GM10847 (cell line): ENCODE measurements around the gene TACC2.

Source experiments
- POLR2A ChIP-seq: IDR thresholded peaks from 2 replicates; pipeline ENCODE4 v1.6.1; 2011; ENCODE audit not compliant: insufficient read length; ENCODE audit errors: extremely low read depth

TACC2 gene

DNA sequence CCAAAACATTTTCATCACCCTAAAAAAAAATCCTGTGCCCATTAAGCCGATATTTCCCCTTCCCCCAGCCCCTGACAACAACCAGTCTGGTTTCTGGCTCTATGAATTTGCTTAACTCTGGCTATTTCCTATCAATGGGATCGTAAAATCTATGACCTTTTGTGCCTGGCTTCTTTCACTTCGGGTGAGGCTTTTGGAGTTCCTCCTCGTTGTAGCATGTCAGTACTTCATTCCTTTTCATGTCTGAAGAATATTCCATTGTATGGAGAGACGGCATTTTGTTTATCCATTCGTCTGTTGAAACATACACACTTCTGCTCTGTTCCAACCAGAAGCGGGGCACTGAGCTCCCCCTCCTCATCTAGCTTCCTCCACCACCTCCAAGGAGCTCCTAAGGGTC, 29.5 kb downstream of the TACC2 start:
- TF ChIP-seq POLR2A, result no peak

DNA sequence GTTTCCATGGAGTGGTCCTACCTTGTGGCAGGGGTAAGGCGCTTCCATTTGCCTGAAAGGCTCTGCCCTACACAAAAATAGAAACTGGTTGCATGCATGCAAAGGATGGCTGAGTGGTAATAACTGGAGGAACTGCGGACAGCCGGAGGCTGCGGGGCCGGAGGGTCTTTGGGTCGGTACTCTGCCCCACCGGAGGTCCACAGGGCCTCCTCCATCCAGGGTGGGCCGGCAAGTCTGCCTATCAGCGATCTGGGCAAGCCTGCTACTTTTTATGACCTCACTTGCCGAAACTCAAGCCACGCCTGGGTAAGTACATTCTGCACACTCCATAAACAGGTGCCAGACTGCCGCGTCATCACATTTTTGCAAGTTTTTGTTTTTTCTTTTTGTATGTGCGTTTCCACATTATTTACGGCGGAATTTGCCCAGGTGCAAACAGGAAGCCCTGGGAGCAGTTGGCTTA, 30.0 kb downstream of the TACC2 start:
- no peak for TF ChIP-seq POLR2A

DNA sequence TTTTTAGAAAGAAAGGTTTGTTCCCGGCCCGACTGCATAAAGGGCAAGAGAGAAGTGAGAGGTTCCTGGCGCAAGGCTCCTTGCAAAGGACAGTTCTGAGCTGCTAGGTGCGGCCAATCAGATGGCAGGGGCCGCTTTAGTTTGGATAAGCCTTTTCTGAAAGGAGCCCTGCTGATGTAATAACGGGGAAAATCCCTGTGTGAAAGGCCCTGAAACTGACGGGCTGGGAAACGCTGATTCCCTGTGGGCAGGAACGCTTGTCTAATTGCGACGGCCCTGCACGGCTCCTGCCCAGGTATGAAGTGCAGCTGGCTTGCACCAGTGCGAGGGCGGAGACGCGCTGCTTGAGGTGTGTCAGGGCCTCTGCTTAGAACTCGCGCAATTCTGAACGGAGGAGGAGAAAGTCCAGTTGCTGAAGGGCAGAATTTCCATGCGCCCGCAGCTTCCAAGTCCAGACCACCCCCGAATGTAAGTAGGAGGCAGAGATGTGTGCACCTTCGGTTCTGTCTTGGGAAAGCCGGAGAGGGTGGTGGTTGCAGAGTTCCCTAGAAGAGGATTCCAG, 30.5 kb downstream of the TACC2 start:
- no peak for TF ChIP-seq POLR2A

DNA sequence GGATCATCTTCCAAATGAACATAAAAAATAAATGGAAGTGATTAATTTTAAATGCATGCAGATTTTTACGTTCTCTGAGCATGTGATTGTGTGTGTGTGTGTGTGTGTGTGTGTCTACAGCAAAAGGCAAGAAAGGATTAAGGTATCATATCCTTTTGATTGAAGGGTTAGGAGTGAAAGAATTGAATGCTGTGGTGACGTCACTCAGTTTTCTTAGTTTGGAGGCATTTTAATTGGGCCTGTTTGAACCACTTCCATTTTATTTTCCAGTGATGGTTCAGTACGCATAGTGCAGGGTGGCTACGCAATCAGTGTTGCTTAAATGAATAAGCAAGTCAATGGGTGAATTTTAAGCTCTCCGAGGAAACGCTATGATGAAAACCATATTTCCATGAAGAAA, 31.3 kb downstream of the TACC2 start:
- no peak for TF ChIP-seq POLR2A

DNA sequence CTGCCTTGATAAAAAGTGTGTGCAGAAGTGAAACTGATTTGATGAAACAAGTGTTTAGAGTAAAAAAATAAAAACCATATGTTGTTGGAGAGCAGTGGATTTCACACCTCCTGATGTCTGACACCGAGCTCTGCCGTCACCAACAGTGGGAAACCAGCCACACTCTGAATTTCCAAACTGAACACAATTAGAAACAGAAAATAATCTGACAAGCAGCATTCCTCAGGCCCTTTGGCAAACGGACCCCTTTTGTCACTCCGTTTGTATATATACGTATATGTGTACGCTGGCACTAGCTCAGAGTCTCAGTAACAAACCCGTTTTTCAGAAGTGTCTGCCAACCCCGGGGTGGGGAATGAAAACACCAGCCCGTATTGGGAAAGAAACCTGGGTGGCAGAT, 32.4 kb downstream of the TACC2 start:
- TF ChIP-seq POLR2A, result no peak

DNA sequence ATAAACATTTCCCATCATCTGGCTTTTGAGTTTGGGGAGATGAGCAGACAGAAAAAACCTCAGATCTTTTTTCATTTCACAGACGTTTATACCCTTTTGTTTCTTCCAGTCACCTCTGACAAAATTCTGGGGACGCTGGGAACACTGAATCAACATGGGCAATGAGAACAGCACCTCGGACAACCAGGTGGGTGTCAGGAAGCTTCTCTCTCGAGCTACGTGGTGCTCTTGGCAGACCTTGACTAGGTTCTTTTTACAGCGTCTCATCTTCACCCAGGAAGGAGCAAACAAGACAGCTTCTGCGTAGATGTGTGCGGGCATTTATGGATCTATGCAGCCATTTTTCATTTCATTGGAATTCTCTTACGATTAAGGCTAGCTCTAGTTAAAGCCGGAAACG, 32.9 kb downstream of the TACC2 start:
- TF ChIP-seq POLR2A, result no peak

DNA sequence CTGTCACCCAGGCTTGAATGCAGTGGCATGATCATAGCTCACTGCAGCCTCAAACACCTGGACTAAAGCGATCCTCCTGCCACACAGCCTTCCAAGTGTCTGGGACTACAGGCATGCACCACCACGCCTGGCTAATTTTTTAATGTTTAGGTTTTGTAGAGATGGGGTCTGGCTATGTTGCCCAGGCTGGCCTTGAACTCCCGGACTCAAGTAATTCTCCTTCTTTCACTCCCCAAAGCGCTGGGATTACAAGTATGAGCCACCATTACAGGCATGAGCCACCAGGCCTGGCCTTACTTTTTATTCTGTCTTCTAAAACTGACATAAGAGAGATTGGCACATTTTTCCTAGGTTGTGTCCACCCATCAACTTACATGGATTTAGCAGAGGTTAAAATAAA, 33.3 kb downstream of the TACC2 start:
- no peak for TF ChIP-seq POLR2A

DNA sequence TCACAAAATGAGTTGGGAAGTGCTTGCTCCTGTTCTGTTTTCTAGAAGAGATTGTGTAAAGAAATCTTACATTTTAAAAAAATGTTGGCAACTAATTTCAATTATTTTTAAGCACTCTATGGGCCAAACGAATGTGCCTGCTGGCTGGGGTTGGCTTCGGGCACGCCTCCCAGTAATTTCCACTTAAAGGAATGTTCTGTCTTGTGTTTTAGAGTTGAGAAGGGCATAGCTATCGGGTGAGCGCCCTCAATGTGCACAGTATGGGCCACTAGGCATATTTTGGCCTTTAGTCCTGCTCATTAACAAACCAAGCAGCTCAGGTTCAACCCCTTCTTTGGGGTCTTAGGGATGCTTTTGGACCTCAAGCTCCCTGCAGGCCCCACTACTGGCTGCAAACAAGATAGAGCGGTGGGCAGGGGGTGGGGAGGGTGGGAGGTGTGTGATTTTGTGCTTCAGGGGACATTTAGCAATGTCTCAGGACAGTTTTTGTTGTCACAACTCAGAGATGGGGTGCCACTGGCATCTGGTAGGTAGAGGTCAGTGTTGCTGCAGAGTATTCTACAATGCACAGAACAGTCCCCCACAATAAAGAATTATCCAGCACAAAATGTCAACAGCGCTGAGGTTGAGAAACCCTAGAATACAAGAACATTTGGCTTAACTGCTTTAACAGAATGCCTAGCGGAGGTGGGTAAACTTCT, 40.7 kb downstream of the TACC2 start:
- no peak for TF ChIP-seq POLR2A

DNA sequence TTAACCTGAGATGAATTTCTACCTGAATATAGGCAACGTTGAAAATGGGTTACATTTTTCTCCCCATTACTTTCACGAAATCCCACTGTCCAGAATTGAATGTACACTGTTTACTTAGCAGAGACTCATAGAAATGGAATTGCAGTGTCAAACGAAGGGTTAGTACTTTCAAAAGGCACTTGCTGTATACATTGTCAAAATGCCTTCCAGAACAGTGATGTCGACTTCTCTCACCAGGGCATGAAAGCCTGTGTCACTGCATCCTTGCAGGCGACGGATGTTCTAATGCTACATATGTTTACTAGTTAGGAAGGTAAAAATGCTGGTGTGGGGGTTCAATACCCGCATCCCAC, 41.2 kb downstream of the TACC2 start:
- no peak for TF ChIP-seq POLR2A

DNA sequence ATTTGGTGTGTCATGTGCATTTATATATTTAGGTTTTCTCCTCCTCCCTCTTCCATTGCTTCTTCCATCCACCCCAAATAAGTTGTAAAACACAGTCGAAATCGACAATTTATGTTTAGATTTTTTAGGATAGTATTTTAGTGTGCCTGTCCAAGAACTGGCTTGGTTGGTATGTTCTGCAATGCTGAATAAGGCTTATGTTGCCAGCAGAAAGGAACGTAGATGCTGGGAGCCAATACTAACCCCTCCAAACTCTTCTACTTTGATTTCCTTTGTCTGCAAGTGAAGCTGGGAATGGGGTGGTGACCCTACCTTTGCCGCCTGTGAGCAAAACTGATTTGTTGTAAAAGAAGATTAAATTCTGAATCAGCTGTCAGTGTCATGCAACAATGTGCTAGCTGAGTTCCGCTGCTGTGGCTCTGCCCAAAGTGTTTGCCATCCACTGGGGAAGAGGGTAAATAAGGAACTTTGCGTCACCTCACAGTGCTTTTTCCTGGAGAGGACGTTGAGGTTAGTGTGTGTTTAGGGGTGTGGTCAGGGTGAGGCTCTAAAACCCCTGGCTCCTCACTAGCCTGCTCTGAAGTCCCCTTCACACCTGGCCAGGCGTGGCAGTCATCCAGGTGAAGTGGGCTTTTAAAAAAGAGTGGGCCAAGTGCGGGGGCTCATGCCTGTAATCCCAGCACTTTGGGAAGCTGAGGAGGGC, 44.4 kb downstream of the TACC2 start:
- no peak for TF ChIP-seq POLR2A

DNA sequence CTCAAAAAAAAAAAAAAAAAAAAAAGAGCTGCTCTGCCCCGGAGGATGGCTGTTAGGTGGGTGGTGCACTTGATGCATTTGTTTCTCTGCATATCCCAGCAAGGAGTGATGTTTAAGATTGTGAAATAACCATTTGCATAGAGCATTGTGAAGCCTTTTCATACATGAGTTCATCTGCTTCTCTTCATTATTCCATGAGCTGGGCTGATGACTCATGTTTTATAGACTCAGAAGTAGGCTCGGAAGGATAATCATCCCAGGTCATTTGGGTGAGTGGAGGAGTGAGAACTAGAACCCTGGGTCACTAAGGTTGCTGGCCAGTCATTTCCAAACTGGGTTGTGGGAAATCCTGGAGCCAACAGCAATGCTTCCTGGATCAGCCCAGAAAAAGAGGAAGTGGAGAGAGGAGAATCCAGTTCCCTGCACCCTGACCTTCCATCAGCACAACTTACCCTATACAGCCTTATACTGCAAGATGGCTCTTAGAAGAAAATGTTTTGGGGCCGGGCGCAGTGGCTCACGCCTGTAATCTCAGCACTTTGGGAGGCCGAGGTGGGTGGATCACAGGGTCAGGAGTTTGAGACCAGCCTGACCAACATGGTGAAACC, 45.3 kb downstream of the TACC2 start:
- no peak for TF ChIP-seq POLR2A

DNA sequence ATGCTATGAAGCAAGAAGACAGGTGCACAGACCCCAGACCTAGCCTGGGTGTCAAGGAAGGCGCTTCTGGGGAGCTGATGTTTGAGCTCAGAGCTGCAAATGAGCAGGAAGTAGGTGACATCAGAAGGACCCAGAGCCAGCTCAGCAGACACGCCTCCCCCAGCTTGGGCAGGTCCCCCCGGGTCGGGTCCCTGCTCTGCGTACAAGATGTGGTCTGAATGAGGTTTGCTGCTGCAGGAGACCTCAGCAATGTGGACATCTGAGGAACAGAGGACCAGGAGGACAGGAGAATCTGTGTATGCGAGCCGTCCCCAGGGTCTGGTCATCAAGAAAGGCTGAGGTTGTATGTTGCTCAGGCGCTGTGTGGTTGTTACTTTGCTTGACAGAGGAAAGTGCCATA, 51.8 kb downstream of the TACC2 start:
- TF ChIP-seq POLR2A, result no peak

DNA sequence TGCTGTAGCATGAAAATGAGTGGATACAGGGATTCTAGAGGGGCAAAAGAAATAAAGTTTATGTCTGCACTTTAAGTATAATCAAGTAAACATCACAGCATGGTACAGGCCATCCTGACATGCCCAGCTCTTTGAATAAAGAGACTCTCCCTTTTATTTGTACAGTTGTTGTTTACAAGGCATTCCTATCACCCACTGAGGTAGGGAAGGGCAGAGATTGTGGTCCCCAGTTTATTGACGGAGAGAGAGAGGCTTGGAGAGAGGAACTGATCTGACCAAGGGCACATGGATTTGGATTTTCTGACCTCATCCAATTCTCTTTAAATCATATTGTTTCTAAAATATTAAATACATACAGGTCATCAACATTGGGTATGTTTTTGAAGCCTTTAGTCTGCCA, 53.9 kb downstream of the TACC2 start:
- no peak for TF ChIP-seq POLR2A

DNA sequence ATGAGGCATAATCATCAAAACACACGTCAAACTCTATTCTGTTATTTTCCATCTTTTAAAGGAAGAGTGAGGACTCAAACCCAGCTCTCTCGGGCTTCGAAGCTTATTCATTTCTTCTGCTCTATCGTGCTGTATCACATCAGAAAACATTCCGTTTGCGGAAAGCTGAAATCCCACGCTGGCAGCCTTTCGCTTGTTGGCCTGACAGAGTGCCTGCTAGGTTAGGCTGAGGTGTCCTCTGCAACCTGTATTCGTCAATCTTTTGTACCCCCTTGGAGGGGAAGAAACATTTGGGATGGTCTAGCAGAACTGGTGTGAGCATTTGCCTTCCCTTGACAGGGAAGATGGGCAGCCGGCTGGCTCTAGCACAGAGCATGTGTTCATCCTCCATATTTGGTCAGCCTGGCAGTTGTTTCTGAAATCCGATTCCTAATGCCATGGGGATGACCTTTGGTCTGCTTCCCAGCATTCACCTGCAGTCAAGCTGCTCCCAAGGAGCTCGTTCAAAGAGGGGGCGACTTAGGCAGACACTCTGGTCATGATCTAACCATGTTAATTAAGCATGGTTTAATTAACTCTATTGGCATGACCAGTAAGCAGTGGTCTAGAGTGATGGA, 55.2 kb downstream of the TACC2 start:
- no peak for TF ChIP-seq POLR2A

DNA sequence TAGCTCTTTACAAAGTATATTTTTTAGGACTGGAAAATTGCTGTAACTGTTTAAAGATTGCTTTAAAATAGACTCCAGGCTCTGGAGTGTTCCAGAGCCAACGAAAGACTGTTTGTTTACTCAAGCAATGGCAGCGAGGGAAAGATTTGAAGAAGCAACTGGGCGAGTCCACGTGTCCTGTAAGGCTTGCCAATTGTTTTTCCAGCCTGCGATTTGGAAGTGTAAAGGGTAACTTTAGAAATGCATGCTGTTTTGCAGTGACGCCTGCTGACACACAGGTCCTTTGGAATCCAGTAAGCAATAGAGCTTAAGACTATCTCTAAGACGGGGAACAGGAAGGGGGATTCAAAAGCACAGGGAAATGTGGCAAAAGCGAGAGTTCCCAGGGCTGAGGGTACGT, 55.8 kb downstream of the TACC2 start:
- no peak for TF ChIP-seq POLR2A

DNA sequence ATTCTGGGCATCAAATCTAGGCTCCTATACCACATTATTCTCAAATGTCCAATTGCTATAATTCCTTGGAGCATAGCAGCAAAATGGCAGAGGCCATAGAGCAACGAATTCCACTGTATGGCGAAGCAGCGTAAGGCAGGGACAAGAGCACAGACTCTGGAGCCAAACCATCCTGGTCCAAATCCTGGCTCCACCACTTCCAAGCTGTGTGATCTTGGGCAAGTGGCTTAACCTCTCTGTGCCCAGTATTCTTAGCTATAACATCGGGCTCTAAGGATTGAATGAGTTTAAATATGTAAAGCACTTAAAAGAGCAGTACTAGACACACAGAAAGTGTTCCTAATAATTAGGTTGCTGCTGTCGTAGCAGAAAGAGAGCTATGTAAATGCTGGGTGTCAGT, 56.2 kb downstream of the TACC2 start:
- no peak for TF ChIP-seq POLR2A
